ENCODE data around the gene SLC4A11. TPM values are rescaled to one million over a fixed set of nuclear protein-coding genes. Genes with fewer than 3 reads are reported as not detected.

SLC4A11 gene
- total RNA-seq, 4 donors from 2014 or later: 7.2 to 24.7 (median 17.7) TPM

- TF ChIP-seq POLR2A (IDR thresholded peaks at IDR 0.05) (no peak), CTCF (IDR thresholded peaks at IDR 0.05) (no peak)
- 60 to 77% methylated on average over 3 to 4 of the region's 4 CpGs for WGBS, 2 donors
- intact Hi-C loops (cut with DNase I): no loop called here
- peaks cover 0 to 20% (median 0%) of the 10 kb centered on the region in 3 donors for H3K36me3 ChIP-seq
- H3K9me3 ChIP-seq: no peaks in the 10 kb centered on the region
- H3K27me3 ChIP-seq: peaks cover 0 to 19% (median 0%) of the 10 kb centered on the region in 4 donors
- no peak for DNase-seq
- H3K4me1 ChIP-seq: peaks cover 10 to 25% (median 18%) of the 10 kb centered on the region in 3 donors
- no peak overlapping the region for H3K4me3 ChIP-seq
- H3K27ac ChIP-seq: no peak overlapping the region
Measured at GRCh38 chr20:3247638-3248037, 8.6 kb upstream of the SLC4A11 start.

GRCh38 chr20:3246682-3247081 is 7.7 kb upstream of the SLC4A11 start:
- H3K27ac ChIP-seq: no peak overlapping the region
- H3K36me3 ChIP-seq: peaks cover 0 to 10% (median 0%) of the 10 kb centered on the region in 3 donors
- H3K4me1 ChIP-seq: peaks cover 10 to 17% (median 15%) of the 10 kb centered on the region in 3 donors
- WGBS, 2 donors: 80 to 90% methylated on average over 1 of the region's 1 CpG
- DNase-seq: no peak
- peaks cover 0 to 27% (median 0%) of the 10 kb centered on the region in 4 donors for H3K27me3 ChIP-seq
- TF ChIP-seq POLR2A (IDR thresholded peaks at IDR 0.05) (no peak), CTCF (IDR thresholded peaks at IDR 0.05) (no peak)
- H3K9me3 ChIP-seq: no peaks in the 10 kb centered on the region
- H3K4me3 ChIP-seq: no peak overlapping the region
- intact Hi-C loops (cut with DNase I): no loop called here

- WGBS, 2 donors: 41 to 49% methylated on average over 4 of the region's 4 CpGs
Measured at GRCh38 chr20:3245711-3246110, 6.7 kb upstream of the SLC4A11 start.

GRCh38 chr20:3245156-3245555 is 6.2 kb upstream of the SLC4A11 start:
- 53 to 68% methylated on average over 2 of the region's 2 CpGs for WGBS, 2 donors
- no peak for TF ChIP-seq POLR2A (IDR thresholded peaks at IDR 0.05)
- no peak for TF ChIP-seq CTCF (IDR thresholded peaks at IDR 0.05)
- peaks cover 10 to 27% (median 17%) of the 10 kb centered on the region in 3 donors for H3K4me1 ChIP-seq
- no peak overlapping the region for H3K4me3 ChIP-seq
- H3K27me3 ChIP-seq: peaks cover 0 to 42% (median 0%) of the 10 kb centered on the region in 4 donors
- H3K9me3 ChIP-seq: no peaks in the 10 kb centered on the region
- DNase-seq: no peak
- no peaks in the 10 kb centered on the region for H3K36me3 ChIP-seq
- intact Hi-C loops (cut with DNase I): no loop called here
- no peak overlapping the region for H3K27ac ChIP-seq

More at GRCh38 chr20:3245711-3246110, 6.7 kb upstream of the SLC4A11 start:
- intact Hi-C loops (cut with DNase I): no loop called here
- peaks cover 0 to 36% (median 0%) of the 10 kb centered on the region in 4 donors for H3K27me3 ChIP-seq
- no peak overlapping the region for H3K4me3 ChIP-seq
- peaks cover 0 to 2% (median 0%) of the 10 kb centered on the region in 3 donors for H3K36me3 ChIP-seq
- no peaks in the 10 kb centered on the region for H3K9me3 ChIP-seq
- H3K27ac ChIP-seq: no peak overlapping the region
- DNase-seq: no peak
- TF ChIP-seq POLR2A (IDR thresholded peaks at IDR 0.05) (no peak), CTCF (IDR thresholded peaks at IDR 0.05) (no peak)
- H3K4me1 ChIP-seq: peaks cover 10 to 22% (median 15%) of the 10 kb centered on the region in 3 donors

- intact Hi-C loops (cut with DNase I): no loop called here
- no peak for DNase-seq
- H3K27ac ChIP-seq: no peak overlapping the region
- TF ChIP-seq POLR2A (IDR thresholded peaks at IDR 0.05) (no peak), CTCF (IDR thresholded peaks at IDR 0.05) (no peak)
- no peaks in the 10 kb centered on the region for H3K9me3 ChIP-seq
- H3K4me3 ChIP-seq: no peak overlapping the region
- H3K27me3 ChIP-seq: peaks cover 0 to 47% (median 0%) of the 10 kb centered on the region in 4 donors
- no peaks in the 10 kb centered on the region for H3K36me3 ChIP-seq
- 100% methylated on average over 1 of the region's 1 CpG; no CpG with 5 or more reads in 1 of the 2 donors for WGBS, 2 donors
- peaks cover 10 to 33% (median 23%) of the 10 kb centered on the region in 3 donors for H3K4me1 ChIP-seq
Measured at GRCh38 chr20:3244613-3245012, 5.6 kb upstream of the SLC4A11 start.

Measured in esophagus squamous epithelium (tissue), 5 donors.